WTC11 (cell line): ENCODE data around the gene MUC2. TPM values are rescaled to one million over a fixed set of nuclear protein-coding genes. Genes with fewer than 3 reads are reported as not detected.

Source experiments
- ATAC-seq: fragments of 200-7000 bp; cut with Tn5 transposase; 2 replicates; pipeline ENCODE4 v1.10.0; 2021; ENCODE audit warnings: mild to moderate bottlenecking, moderate library complexity
- CTCF ChIA-PET: fragments of 300-600 bp; sonication (Branson Sonifier 250); formaldehyde crosslinking; loops from one replicate; lab custom pipeline; 2021; ENCODE audit warnings: antibody characterized with exemption; lab: Charles Lee
- POLR2A ChIA-PET: fragments of 350-600 bp; sonication (Branson Sonifier 250); formaldehyde crosslinking; loops from one replicate; lab custom pipeline; 2021; ENCODE audit warnings: antibody characterized with exemption; lab: Charles Lee
- DNase-seq: peaks from one replicate; pipeline ENCODE4 v3.0.0; 2021; ENCODE audit warnings: low spot score
- H3K27ac Mint-ChIP-seq: 2 replicates; pipeline ENCODE4 v1.8.0; 2021; ENCODE audit warnings: mixed read lengths
- H3K27me3 Mint-ChIP-seq: 2 replicates; pipeline ENCODE4 v1.8.0; 2021; ENCODE audit warnings: low read depth, mild to moderate bottlenecking, moderate library complexity, mixed read lengths
- H3K36me3 Mint-ChIP-seq: 2 replicates; pipeline ENCODE4 v1.8.0; 2021; ENCODE audit warnings: mixed read lengths
- H3K4me1 Mint-ChIP-seq: 2 replicates; pipeline ENCODE4 v1.8.0; 2022; ENCODE audit warnings: mixed read lengths
- H3K4me3 Mint-ChIP-seq: 2 replicates; pipeline ENCODE4 v1.8.0; 2021; ENCODE audit warnings: mild to moderate bottlenecking, moderate library complexity, mixed read lengths
- H3K9me3 Mint-ChIP-seq: 2 replicates; pipeline ENCODE4 v1.8.0; 2021; ENCODE audit warnings: mixed read lengths
- CBFB ChIP-seq: sonication (generic); formaldehyde crosslinking; IDR thresholded peaks from 2 replicates; pipeline ENCODE4 v1.8.1; 2022; ENCODE audit warnings: mild to moderate bottlenecking, low read depth, missing genetic modification reagents
- CREB1 ChIP-seq: sonication (generic); formaldehyde crosslinking; IDR thresholded peaks from 2 replicates; pipeline ENCODE4 v1.8.0; 2023; ENCODE audit warnings: mild to moderate bottlenecking, missing genetic modification reagents
- ELF4 ChIP-seq: sonication (generic); formaldehyde crosslinking; IDR thresholded peaks from 2 replicates; pipeline ENCODE4 v1.8.1; 2022; ENCODE audit warnings: low read depth, mild to moderate bottlenecking, moderate library complexity, missing genetic modification reagents
- EMX1 ChIP-seq: fragments of 250-450 bp; sonication (Bioruptor Pico); IDR thresholded peaks from 2 replicates; pipeline ENCODE4 v1.8.0; 2021; ENCODE audit warnings: mild to moderate bottlenecking
- ESRRA ChIP-seq: sonication (generic); formaldehyde crosslinking; IDR thresholded peaks from 2 replicates; pipeline ENCODE4 v1.8.1; 2022; ENCODE audit warnings: mild to moderate bottlenecking, missing genetic modification reagents, borderline replicate concordance
- ETV6 ChIP-seq: sonication (generic); formaldehyde crosslinking; IDR thresholded peaks from 2 replicates; pipeline ENCODE4 v1.8.1; 2022; ENCODE audit warnings: mild to moderate bottlenecking, missing genetic modification reagents
- GRHL2 ChIP-seq: fragments of 250-450 bp; sonication (Bioruptor Pico); IDR thresholded peaks from 2 replicates; pipeline ENCODE4 v1.8.0; 2022; ENCODE audit warnings: mild to moderate bottlenecking, moderate library complexity; ENCODE audit not compliant: insufficient replicate concordance, severe bottlenecking
- GTF2I ChIP-seq: fragments of 250-450 bp; sonication (Bioruptor Pico); conservative IDR thresholded peaks from 2 replicates; pipeline ENCODE4 v1.4.0; 2021; ENCODE audit warnings: mild to moderate bottlenecking
- HMGA2 ChIP-seq: fragments of 250-450 bp; sonication (Bioruptor Pico); IDR thresholded peaks from 2 replicates; pipeline ENCODE4 v1.4.0; 2021; ENCODE audit warnings: mild to moderate bottlenecking, moderate library complexity
- MYBL2 ChIP-seq: sonication (generic); formaldehyde crosslinking; IDR thresholded peaks from 2 replicates; pipeline ENCODE4 v1.8.1; 2023; ENCODE audit warnings: mild to moderate bottlenecking, moderate library complexity, missing genetic modification reagents
- NFYB ChIP-seq: sonication (generic); formaldehyde crosslinking; conservative IDR thresholded peaks from 2 replicates; pipeline ENCODE4 v1.8.0; 2022; ENCODE audit warnings: low read depth, missing genetic modification reagents
- PRRX2 ChIP-seq: fragments of 250-450 bp; sonication (Bioruptor Pico); IDR thresholded peaks from 2 replicates; pipeline ENCODE4 v1.8.0; 2021; ENCODE audit warnings: mild to moderate bottlenecking
- RORB ChIP-seq: fragments of 250-450 bp; sonication (Bioruptor Pico); IDR thresholded peaks from 2 replicates; pipeline ENCODE4 v1.9.0; 2021; ENCODE audit warnings: mild to moderate bottlenecking
- ZNF138 ChIP-seq: sonication (generic); formaldehyde crosslinking; conservative IDR thresholded peaks from 2 replicates; pipeline ENCODE4 v1.8.1; 2022; ENCODE audit warnings: mild to moderate bottlenecking, moderate library complexity, missing genetic modification reagents
- ZNF219 ChIP-seq: sonication (generic); formaldehyde crosslinking; IDR thresholded peaks from 2 replicates; pipeline ENCODE4 v1.8.0; 2023; ENCODE audit warnings: missing genetic modification reagents, mild to moderate bottlenecking, borderline replicate concordance
- ZNF671 ChIP-seq: fragments of 250-450 bp; sonication (Bioruptor Pico); IDR thresholded peaks from 2 replicates; pipeline ENCODE4 v1.8.0; 2021; ENCODE audit warnings: mild to moderate bottlenecking
- total RNA-seq: library from RNA; stranded (reverse); gene quantifications from 3 replicates; pipeline ENCODE4 v1.2.3, GENCODE V29; 2021
- TF ChIP-seq, protein P1 (sequence below): fragments of 250-450 bp; sonication (Bioruptor Pico); IDR thresholded peaks from 2 replicates; pipeline ENCODE4 v1.9.0; 2021; ENCODE audit warnings: moderate library complexity, mild to moderate bottlenecking, inconsistent platforms, borderline replicate concordance
- TF ChIP-seq, protein P2 (sequence below): sonication (generic); formaldehyde crosslinking; IDR thresholded peaks from 2 replicates; pipeline ENCODE4 v1.8.0; 2022; ENCODE audit warnings: mild to moderate bottlenecking, missing genetic modification reagents
- TF ChIP-seq, protein P3 (sequence below): sonication (generic); formaldehyde crosslinking; conservative IDR thresholded peaks from 2 replicates; pipeline ENCODE4 v1.8.1; 2023; ENCODE audit warnings: mild to moderate bottlenecking, low read depth, missing genetic modification reagents, moderate library complexity
- TF ChIP-seq, protein P4 (sequence below): sonication (generic); formaldehyde crosslinking; IDR thresholded peaks from 2 replicates; pipeline ENCODE4 v1.8.1; 2023; ENCODE audit warnings: mild to moderate bottlenecking, missing genetic modification reagents, moderate library complexity
- TF ChIP-seq, protein P5 (sequence below): fragments of 250-450 bp; sonication (Bioruptor Pico); IDR thresholded peaks from 2 replicates; pipeline ENCODE4 v1.8.0; 2021; ENCODE audit warnings: mild to moderate bottlenecking

Gene MUC2
- total RNA-seq, 1 experiment from 2014 or later = 0.22 TPM

DNA sequence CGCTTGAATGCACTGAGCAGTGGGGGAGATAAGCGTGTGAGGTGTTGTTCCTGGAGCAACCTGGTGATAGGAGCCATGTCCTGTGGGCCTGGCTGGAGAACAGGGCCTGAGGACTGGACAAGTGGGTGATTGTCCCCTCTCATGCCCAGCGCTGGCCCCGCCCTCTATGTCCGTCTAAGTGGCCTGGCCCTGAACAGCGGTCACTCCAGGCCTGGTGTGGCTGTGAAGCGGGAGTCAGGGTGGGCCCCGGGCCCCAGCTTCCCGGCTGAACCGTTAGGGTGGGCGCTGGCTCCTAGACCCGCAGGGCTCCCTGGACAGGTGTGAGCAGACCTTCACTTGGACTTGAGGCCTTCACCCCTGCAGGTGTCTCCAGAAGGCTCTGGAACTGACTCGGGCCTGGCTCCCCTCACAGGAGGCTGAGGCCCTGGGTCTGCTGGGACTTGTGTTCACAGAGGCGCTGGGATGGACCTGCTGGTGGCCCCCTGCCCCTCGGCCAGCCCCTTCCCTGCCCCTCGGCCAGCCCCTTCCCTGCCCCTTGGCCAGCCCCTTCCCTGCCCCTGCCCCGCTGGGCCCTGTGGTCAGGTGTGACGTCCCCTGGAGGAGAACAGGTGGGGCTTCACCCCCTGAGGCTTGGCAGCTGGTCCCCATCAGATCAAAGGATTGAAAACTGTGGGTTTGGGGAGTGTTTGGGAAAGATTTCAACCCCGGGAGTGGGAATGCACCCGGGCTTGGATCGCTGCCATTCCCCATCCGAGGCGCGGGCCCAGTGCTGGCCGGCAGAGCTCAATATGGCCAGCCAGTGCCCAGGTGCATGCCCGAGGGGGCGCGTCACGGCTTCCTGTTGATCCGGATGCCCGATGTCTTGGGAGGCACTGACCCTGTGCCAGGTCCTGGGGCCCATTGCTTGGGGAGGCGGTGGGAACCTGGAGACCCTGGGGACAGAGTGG is 34.9 kb upstream of the MUC2 start:
- Mint-ChIP-seq H3K4me1 (no peaks in the 10 kb centered on the region), H3K27me3 (no peaks in the 10 kb centered on the region; the same call in 1 of the 2 replicates), H3K9me3 (peaks cover under 1% of the 10 kb centered on the region; the same call in 1 of the 2 replicates), H3K4me3 (no peak overlapping the region), H3K36me3 (no peaks in the 10 kb centered on the region), H3K27ac (no peak overlapping the region)
- TF ChIP-seq ETV6 (no peak), ZNF219 (no peak), PRRX2 (no peak), EMX1 (CRISPR knock-in tag) (no peak), NFYB (CRISPR knock-in tag) (no peak), HMGA2 (no peak), RORB (CRISPR knock-in tag) (no peak), ELF4 (no peak), CBFB (CRISPR knock-in tag) (no peak)
- TF ChIP-seq, protein P1, sequence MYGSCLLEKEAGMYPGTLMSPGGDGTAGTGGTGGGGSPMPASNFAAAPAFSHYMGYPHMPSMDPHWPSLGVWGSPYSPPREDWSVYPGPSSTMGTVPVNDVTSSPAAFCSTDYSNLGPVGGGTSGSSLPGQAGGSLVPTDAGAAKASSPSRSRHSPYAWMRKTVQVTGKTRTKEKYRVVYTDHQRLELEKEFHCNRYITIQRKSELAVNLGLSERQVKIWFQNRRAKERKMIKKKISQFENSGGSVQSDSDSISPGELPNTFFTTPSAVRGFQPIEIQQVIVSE (CRISPR knock-in tag) = no peak
- TF ChIP-seq, protein P2, sequence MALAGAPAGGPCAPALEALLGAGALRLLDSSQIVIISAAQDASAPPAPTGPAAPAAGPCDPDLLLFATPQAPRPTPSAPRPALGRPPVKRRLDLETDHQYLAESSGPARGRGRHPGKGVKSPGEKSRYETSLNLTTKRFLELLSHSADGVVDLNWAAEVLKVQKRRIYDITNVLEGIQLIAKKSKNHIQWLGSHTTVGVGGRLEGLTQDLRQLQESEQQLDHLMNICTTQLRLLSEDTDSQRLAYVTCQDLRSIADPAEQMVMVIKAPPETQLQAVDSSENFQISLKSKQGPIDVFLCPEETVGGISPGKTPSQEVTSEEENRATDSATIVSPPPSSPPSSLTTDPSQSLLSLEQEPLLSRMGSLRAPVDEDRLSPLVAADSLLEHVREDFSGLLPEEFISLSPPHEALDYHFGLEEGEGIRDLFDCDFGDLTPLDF (CRISPR knock-in tag) = no peak
- POLR2A ChIA-PET = no interaction called here
- DNase-seq (no peak), ATAC-seq (no peak)
- CTCF ChIA-PET = no interaction called here

DNA sequence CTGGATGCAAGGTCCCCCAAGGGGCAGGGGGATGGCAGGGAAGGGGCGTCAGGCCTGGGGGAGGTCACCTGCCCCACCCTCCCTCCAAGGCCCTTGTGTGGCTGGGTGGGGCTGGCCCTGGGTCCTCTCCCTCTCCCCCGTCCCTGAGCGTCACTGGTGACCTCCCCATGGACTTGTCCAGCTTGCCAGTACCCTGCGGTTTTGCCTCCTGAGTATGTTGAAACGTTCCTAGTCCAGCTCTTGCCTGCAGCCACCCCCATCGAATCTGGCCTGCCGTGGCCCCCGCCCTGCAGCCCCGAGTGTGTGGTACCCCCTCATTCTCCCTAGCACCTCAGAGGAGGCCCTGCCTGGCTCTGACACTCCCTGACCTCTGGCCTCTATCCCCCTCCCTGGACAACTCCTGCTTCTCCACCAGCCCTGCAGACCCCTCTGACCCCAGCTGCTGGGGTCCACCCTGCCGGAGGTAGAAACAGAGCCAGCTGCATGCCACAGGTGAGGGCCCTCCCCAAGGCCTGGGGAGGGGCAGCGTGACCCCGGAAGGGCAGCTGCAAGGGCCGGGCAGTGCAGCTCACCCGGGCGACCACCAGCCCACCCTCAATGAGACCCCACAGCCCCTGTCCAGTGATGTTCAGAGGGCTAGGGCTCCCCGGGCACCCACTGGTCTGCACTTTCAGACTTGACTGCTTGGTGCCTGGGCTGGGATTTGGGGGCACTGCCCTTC is 34.1 kb upstream of the MUC2 start:
- Mint-ChIP-seq H3K36me3 (no peaks in the 10 kb centered on the region), H3K4me3 (no peak overlapping the region), H3K4me1 (no peaks in the 10 kb centered on the region), H3K27ac (no peak overlapping the region), H3K27me3 (no peaks in the 10 kb centered on the region; the same call in 1 of the 2 replicates), H3K9me3 (peaks cover 6% of the 10 kb centered on the region)
- DNase-seq = no peak
- ATAC-seq = no peak
- TF ChIP-seq, protein P3, sequence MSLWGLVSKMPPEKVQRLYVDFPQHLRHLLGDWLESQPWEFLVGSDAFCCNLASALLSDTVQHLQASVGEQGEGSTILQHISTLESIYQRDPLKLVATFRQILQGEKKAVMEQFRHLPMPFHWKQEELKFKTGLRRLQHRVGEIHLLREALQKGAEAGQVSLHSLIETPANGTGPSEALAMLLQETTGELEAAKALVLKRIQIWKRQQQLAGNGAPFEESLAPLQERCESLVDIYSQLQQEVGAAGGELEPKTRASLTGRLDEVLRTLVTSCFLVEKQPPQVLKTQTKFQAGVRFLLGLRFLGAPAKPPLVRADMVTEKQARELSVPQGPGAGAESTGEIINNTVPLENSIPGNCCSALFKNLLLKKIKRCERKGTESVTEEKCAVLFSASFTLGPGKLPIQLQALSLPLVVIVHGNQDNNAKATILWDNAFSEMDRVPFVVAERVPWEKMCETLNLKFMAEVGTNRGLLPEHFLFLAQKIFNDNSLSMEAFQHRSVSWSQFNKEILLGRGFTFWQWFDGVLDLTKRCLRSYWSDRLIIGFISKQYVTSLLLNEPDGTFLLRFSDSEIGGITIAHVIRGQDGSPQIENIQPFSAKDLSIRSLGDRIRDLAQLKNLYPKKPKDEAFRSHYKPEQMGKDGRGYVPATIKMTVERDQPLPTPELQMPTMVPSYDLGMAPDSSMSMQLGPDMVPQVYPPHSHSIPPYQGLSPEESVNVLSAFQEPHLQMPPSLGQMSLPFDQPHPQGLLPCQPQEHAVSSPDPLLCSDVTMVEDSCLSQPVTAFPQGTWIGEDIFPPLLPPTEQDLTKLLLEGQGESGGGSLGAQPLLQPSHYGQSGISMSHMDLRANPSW = no peak
- TF ChIP-seq ZNF671 (CRISPR knock-in tag) (no peak), MYBL2 (CRISPR knock-in tag) (no peak), GTF2I (no peak), RORB (CRISPR knock-in tag) (no peak), ESRRA (CRISPR knock-in tag) (no peak), EMX1 (CRISPR knock-in tag) (no peak), GRHL2 (no peak), ZNF138 (no peak), CREB1 (CRISPR knock-in tag) (no peak)
- TF ChIP-seq, protein P1 (CRISPR knock-in tag) = no peak
- TF ChIP-seq, protein P4, sequence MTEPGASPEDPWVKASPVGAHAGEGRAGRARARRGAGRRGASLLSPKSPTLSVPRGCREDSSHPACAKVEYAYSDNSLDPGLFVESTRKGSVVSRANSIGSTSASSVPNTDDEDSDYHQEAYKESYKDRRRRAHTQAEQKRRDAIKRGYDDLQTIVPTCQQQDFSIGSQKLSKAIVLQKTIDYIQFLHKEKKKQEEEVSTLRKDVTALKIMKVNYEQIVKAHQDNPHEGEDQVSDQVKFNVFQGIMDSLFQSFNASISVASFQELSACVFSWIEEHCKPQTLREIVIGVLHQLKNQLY (CRISPR knock-in tag) = no peak
- TF ChIP-seq, protein P5, sequence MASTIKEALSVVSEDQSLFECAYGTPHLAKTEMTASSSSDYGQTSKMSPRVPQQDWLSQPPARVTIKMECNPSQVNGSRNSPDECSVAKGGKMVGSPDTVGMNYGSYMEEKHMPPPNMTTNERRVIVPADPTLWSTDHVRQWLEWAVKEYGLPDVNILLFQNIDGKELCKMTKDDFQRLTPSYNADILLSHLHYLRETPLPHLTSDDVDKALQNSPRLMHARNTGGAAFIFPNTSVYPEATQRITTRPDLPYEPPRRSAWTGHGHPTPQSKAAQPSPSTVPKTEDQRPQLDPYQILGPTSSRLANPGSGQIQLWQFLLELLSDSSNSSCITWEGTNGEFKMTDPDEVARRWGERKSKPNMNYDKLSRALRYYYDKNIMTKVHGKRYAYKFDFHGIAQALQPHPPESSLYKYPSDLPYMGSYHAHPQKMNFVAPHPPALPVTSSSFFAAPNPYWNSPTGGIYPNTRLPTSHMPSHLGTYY = no peak
- ChIA-PET CTCF (interaction anchor here (0.5 to 1.0 kb wide), 2 partner anchors 10 to 299 kb away, joined by 4 to 6 read pairs; no protein-coding TSS in a partner anchor), POLR2A (no interaction called here)
